NCI-H2196 treated with DMSO at 0.1 percent for 48 hours (cell line): ENCODE results near the gene CCL5.
"Not testable (repeated sequence)": the region's sequence is repeated elsewhere in the genome, so short reads cannot be mapped to it uniquely, and the experiment has no call there.

Experiments used
- DNase-seq: peaks from one replicate; lab custom pipeline; 2025; ENCODE audit not compliant: unreplicated experiment; lab: John Stamatoyannopoulos, UW

The CCL5 gene

GRCh38 chr17:35898283-35899070, 18.3 kb upstream of the CCL5 start:
- peak; percentile 67 for DNase-seq

GRCh38 chr17:35897772-35898171, 17.6 kb upstream of the CCL5 start:
- not testable (repeated sequence) for DNase-seq

GRCh38 chr17:35895636-35896587, 15.8 kb upstream of the CCL5 start:
- DNase-seq = no peak

GRCh38 chr17:35894206-35894605, 14.0 kb upstream of the CCL5 start:
- no peak for DNase-seq

- DNase-seq = no peak
Observed at GRCh38 chr17:35893751-35894150, 13.6 kb upstream of the CCL5 start.

- no peak for DNase-seq
Observed at GRCh38 chr17:35892091-35893035, 12.2 kb upstream of the CCL5 start.

GRCh38 chr17:35891269-35891668, 11.1 kb upstream of the CCL5 start:
- no peak for DNase-seq

- peak; percentile 48 for DNase-seq
Observed at GRCh38 chr17:35890774-35891155, 10.6 kb upstream of the CCL5 start.

GRCh38 chr17:35889818-35890773, 9.9 kb upstream of the CCL5 start:
- DNase-seq = peak; percentile 20

GRCh38 chr17:35889241-35889640, 9.1 kb upstream of the CCL5 start:
- DNase-seq = no peak

- no peak for DNase-seq
Observed at GRCh38 chr17:35878361-35878760, 1.8 kb downstream of the CCL5 start.

GRCh38 chr17:35877345-35878029, 2.7 kb downstream of the CCL5 start:
- DNase-seq = no peak

- no peak for DNase-seq
Observed at GRCh38 chr17:35876534-35876933, 3.6 kb downstream of the CCL5 start.

- DNase-seq = no peak
Observed at GRCh38 chr17:35875800-35876139, 4.4 kb downstream of the CCL5 start.

- DNase-seq = no peak
Observed at GRCh38 chr17:35875072-35875799, 4.9 kb downstream of the CCL5 start.

GRCh38 chr17:35872196-35872980, 7.8 kb downstream of the CCL5 start:
- no peak for DNase-seq

- no peak for DNase-seq
Observed at GRCh38 chr17:35870906-35871819, 9.0 kb downstream of the CCL5 start.
